GM12878 (cell line): ENCODE results near the gene EVA1A. TPM values are rescaled to one million over a fixed set of nuclear protein-coding genes. Genes with fewer than 3 reads are reported as not detected.

Experiments
- ATAC-seq: fragments of 200-7000 bp; cut with Tn5 transposase; 3 replicates; pipeline ENCODE4 v1.9.1; 2020; ENCODE audit warnings: mild to moderate bottlenecking, moderate library complexity
- BruUV-seq: library from RNA; stranded (reverse); fragments of 400-500 nt; replicated peaks from 2 replicates; lab custom pipeline; 2021; lab: Mats Ljungman, UMichigan
- CTCF ChIA-PET: fragments of 300-600 bp; sonication (Branson Sonifier 250); formaldehyde crosslinking; extraction: SDS; loops from one replicate; lab custom pipeline; 2021; ENCODE audit warnings: inconsistent platforms; lab: Yijun Ruan, JAX
- POLR2A ChIA-PET: fragments of 350-600 bp; formaldehyde crosslinking; extraction: SDS; loops from one replicate; lab custom pipeline; 2021; ENCODE audit warnings: inconsistent platforms; lab: Charles Lee
- RAD21 ChIA-PET: fragments of 300-600 bp; sonication (Branson Sonifier 250); formaldehyde crosslinking; loops from one replicate; lab custom pipeline; 2023; ENCODE audit warnings: antibody characterized with exemption; ENCODE audit not compliant: unreplicated experiment; lab: Charles Lee
- SMC1A ChIA-PET: fragments of 300-600 bp; sonication (Branson Sonifier 250); formaldehyde crosslinking; loops from one replicate; lab custom pipeline; 2023; ENCODE audit not compliant: unreplicated experiment, uncharacterized antibody; lab: Charles Lee
- DNase-seq: peaks from one replicate; pipeline ENCODE4 v3.0.0-alpha.2; 2011; ENCODE audit warnings: low read depth, low spot score
- FAIRE-seq: peaks from 3 replicates; lab custom pipeline; 2011; peaks lifted over from hg19 to GRCh38; lab: Jason Lieb, UNC
- H2AFZ ChIP-seq: 2 replicates; pipeline ENCODE4 v1.6.0; 2011; ENCODE audit warnings: low read depth, low read length, control low read depth; ENCODE audit not compliant: control insufficient read depth
- H3K27ac ChIP-seq: 2 replicates; pipeline ENCODE4 v1.5.1; 2011; ENCODE audit warnings: control low read depth; ENCODE audit not compliant: control insufficient read depth, insufficient read depth
- H3K27me3 ChIP-seq, 2 experiments: replicated peaks in 1 of 2; 2 replicates each; pipeline versions ENCODE4 v1.6.0 to v1.6.1; 2011; ENCODE audit warnings: low read length in 1 of 2; ENCODE audit not compliant: control insufficient read depth in 2 of 2, insufficient read depth in 2 of 2
- H3K36me3 ChIP-seq, 2 experiments: 2 replicates each; pipeline ENCODE4 v1.5.1; 2011; ENCODE audit warnings: low read length in 1 of 2; ENCODE audit not compliant: control insufficient read depth in 2 of 2, insufficient read depth in 2 of 2
- H3K4me1 ChIP-seq: 2 replicates; pipeline ENCODE4 v1.6.1; 2011; ENCODE audit warnings: mild to moderate bottlenecking, low read length, moderate library complexity, mixed read lengths; ENCODE audit not compliant: control insufficient read depth, insufficient read depth
- H3K4me2 ChIP-seq: 2 replicates; pipeline ENCODE4 v1.6.0; 2011; ENCODE audit warnings: control low read depth; ENCODE audit not compliant: control insufficient read depth, insufficient read depth
- H3K4me3 ChIP-seq: fragments of 200-600 bp; sonication (generic); 2 replicates; pipeline ENCODE4 v1.5.1; 2016
- H3K79me2 ChIP-seq: 2 replicates; pipeline ENCODE4 v1.6.0; 2011; ENCODE audit warnings: low read length; ENCODE audit not compliant: control insufficient read depth, insufficient read depth
- H3K9ac ChIP-seq: 2 replicates; pipeline ENCODE4 v1.8.0; 2011; ENCODE audit warnings: low read length, control low read depth, mixed read lengths; ENCODE audit not compliant: control insufficient read depth, insufficient read depth
- H3K9me3 ChIP-seq: replicated peaks from 3 replicates; pipeline ENCODE4 v1.5.1; 2011; ENCODE audit warnings: mild to moderate bottlenecking, low read length; ENCODE audit not compliant: control insufficient read depth, insufficient read depth
- H4K20me1 ChIP-seq: 2 replicates; pipeline ENCODE4 v1.6.0; 2011; ENCODE audit not compliant: control insufficient read depth, insufficient read depth
- ASH2L ChIP-seq: fragments of 300-600, 200-600 bp; sonication (generic); IDR thresholded peaks from 2 replicates; pipeline ENCODE4 v1.6.1; 2017; ENCODE audit warnings: low read depth, mild to moderate bottlenecking, borderline replicate concordance
- CHD4 ChIP-seq: fragments of 200-600 bp; sonication (generic); IDR thresholded peaks from 2 replicates; pipeline ENCODE4 v1.6.1; 2016; ENCODE audit warnings: mild to moderate bottlenecking
- E4F1 ChIP-seq: fragments of 450-650 bp; IDR thresholded peaks from 2 replicates; pipeline ENCODE4 v1.6.1; 2018; ENCODE audit warnings: borderline replicate concordance, mild to moderate bottlenecking; ENCODE audit not compliant: partially characterized antibody
- EGR1 ChIP-seq, 2 experiments: IDR thresholded peaks; 1 replicate in 1 of 2; 2 replicates in 1 of 2; pipeline ENCODE4 v1.6.1; 2011 to 2012; ENCODE audit warnings: low read depth in 2 of 2, low read length in 2 of 2, borderline replicate concordance in 1 of 2, mild to moderate bottlenecking in 1 of 2, moderate library complexity in 1 of 2
- NFYB ChIP-seq: IDR thresholded peaks from 2 replicates; pipeline ENCODE4 v1.6.1; 2011; ENCODE audit warnings: low read depth, mild to moderate bottlenecking, low read length, improper control_type of control experiment, moderate library complexity; ENCODE audit not compliant: insufficient read depth
- NR2C2 ChIP-seq: IDR thresholded peaks from 2 replicates; pipeline ENCODE4 v1.6.1; 2011; ENCODE audit warnings: borderline replicate concordance, low read depth; ENCODE audit not compliant: control insufficient read depth, insufficient read length
- SMAD1 ChIP-seq: fragments of 450-650 bp; IDR thresholded peaks from 2 replicates; pipeline ENCODE4 v1.6.1; 2018; ENCODE audit warnings: mild to moderate bottlenecking, low read depth; ENCODE audit not compliant: partially characterized antibody
- TARDBP ChIP-seq: IDR thresholded peaks from 2 replicates; pipeline ENCODE4 v1.6.1; 2016; ENCODE audit warnings: borderline replicate concordance
- ZNF217 ChIP-seq: fragments of 450-650 bp; IDR thresholded peaks from 2 replicates; pipeline ENCODE4 v1.6.1; 2017; ENCODE audit warnings: antibody characterized with exemption, mild to moderate bottlenecking
- WGBS: methylation state at CpG from one replicate; pipeline ENCODE4 v1.1.6; 2016; ENCODE audit warnings: low lambda C conversion rate; ENCODE audit not compliant: insufficient replicate concordance, insufficient coverage; ENCODE audit errors: missing lambda C conversion rate; 5-methylcytosine and 5-hydroxymethylcytosine counted together
- in situ Hi-C: fragments of 300-500 bp; cut with MboI; formaldehyde crosslinking; loops from 9 replicates; pipeline ENCODE4 v1.14.3; 2018; ENCODE audit warnings: mixed read lengths
- intact Hi-C: fragments of 100-400 bp; cut with micrococcal nuclease; formaldehyde crosslinking; loops from one replicate; pipeline ENCODE4 v1.14.2; 2022; ENCODE audit not compliant: unreplicated experiment
- polyA plus RNA-seq, 11 experiments: library from polyadenylated mRNA; depleted of rRNA in 4 of 11; unstranded in 6 of 11; stranded (reverse) in 5 of 11; fragments of >200 nt; fragmentation: Nextera tagmentation in 4 of 11; fragmentation: Illumina TruSeq in 1 of 11; extraction: Ambion mirVana in 4 of 11; extraction: Trizol in 1 of 11; gene quantifications; 1 replicate in 1 of 11; 2 replicates in 10 of 11; pipeline versions ENCODE4 v1.2.1 to v1.2.3, GENCODE V29; 2011 to 2016; ENCODE audit warnings: inconsistent platforms in 2 of 11, missing spikeins in 2 of 11, low read depth in 1 of 11
- total RNA-seq, 4 experiments: library from RNA; depleted of rRNA in 3 of 4; stranded (reverse); fragments of >200 nt in 3 of 4; fragmentation: Illumina TruSeq in 1 of 4; extraction: Trizol in 1 of 4; gene quantifications; 2 replicates each; pipeline versions ENCODE4 v1.2.1 to v1.2.3, GENCODE V29; 2013 to 2021

The EVA1A gene
- total and polyA plus RNA-seq, 10 of the 15 experiments (the other 5 are each of a cell fraction or from before 2014, with no cell fraction given): 0.13 to 1.0 (median 0.34) TPM; not detected in 5

GRCh38 chr2:75512455-75513212 lies 48.1 kb downstream of the EVA1A start (continued):
- TF ChIP-seq SMAD1: no peak
- peak; percentile 76 for TF ChIP-seq NFYB
- TF ChIP-seq EGR1 (IDR thresholded peaks at IDR 0.05; ENCODE audit: borderline replicate concordance in 1 of 2, low read depth in 2 of 2, low read length in 2 of 2): no peak
- no peak for TF ChIP-seq E4F1
- TF ChIP-seq, all 136 proteins: peak for 2

- BruUV-seq: no TSS peak
- CTCF ChIA-PET: no interaction called here
- no peak overlapping the region for H3K27ac ChIP-seq
Observed at GRCh38 chr2:75506101-75506697, 54.5 kb downstream of the EVA1A start.

More at GRCh38 chr2:75506101-75506697, 54.5 kb downstream of the EVA1A start:
- Histone ChIP-seq H3K4me3 (no peak overlapping the region), H3K4me1 (no peaks in the 10 kb centered on the region), H3K27me3 (no peaks in the 10 kb centered on the region), H2AFZ (no peak overlapping the region), H4K20me1 (no peaks in the 10 kb centered on the region), H3K9me3 (peaks cover 2% of the 10 kb centered on the region; the same call in 2 of the 3 replicates), H3K4me2 (no peak overlapping the region), H3K36me3 (no peaks in the 10 kb centered on the region), H3K9ac (no peak overlapping the region), H3K79me2 (no peaks in the 10 kb centered on the region)
- intact Hi-C loops (no loop called here), in situ Hi-C loops (no loop called here)
- 0% methylated on average over 1 of the region's 1 CpG for WGBS
- ATAC-seq: no peak
- FAIRE-seq: no peak
- SMC1A ChIA-PET: no interaction called here
- RAD21 ChIA-PET: no interaction called here
- TF ChIP-seq CHD4 (no peak), NR2C2 (no peak), ASH2L (no peak), TARDBP (no peak), ZNF217 (no peak)
- POLR2A ChIA-PET: no interaction called here
- DNase-seq: no peak
